Neutrophil (primary cell): ENCODE measurements around the gene NELFCD.
"Not testable (repeated sequence)": the region's sequence is repeated elsewhere in the genome, so short reads cannot be mapped to it uniquely, and the experiment has no call there.

Source experiments
- H3K27ac ChIP-seq: fragments of 200-600 bp; sonication (generic); 2 replicates; pipeline ENCODE4 v1.5.1; 2016; ENCODE audit warnings: mild to moderate bottlenecking, moderate library complexity
- H3K27me3 ChIP-seq: fragments of 200-600 bp; sonication (generic); 2 replicates; pipeline ENCODE4 v1.6.0; 2016; ENCODE audit warnings: mild to moderate bottlenecking
- H3K36me3 ChIP-seq: fragments of 200-600 bp; sonication (generic); 2 replicates; pipeline ENCODE4 v1.5.1; 2017
- H3K4me1 ChIP-seq, 2 experiments: fragments of 200-600 bp in 1 of 2; sonication (generic) in 1 of 2; 1 replicate in 1 of 2; 2 replicates in 1 of 2; pipeline versions ENCODE4 v1.5.1 to v1.6.1; 2013 to 2016; ENCODE audit warnings: low read depth in 1 of 2, low read length in 1 of 2, mild to moderate bottlenecking in 1 of 2, moderate library complexity in 1 of 2; ENCODE audit not compliant: control insufficient read depth in 1 of 2, insufficient read depth in 1 of 2
- H3K4me3 ChIP-seq, 2 experiments: fragments of 200-600 bp in 1 of 2; sonication (generic) in 1 of 2; 1 replicate in 1 of 2; 2 replicates in 1 of 2; pipeline ENCODE4 v1.5.1; 2013 to 2016; ENCODE audit warnings: low read depth in 1 of 2, low read length in 1 of 2, mild to moderate bottlenecking in 1 of 2, moderate library complexity in 1 of 2
- H3K9me3 ChIP-seq: fragments of 200-600 bp; sonication (generic); 2 replicates; pipeline ENCODE4 v1.5.1; 2016
- TF ChIP-seq, protein P1 (sequence below): fragments of 200-600 bp; sonication (generic); IDR thresholded peaks from 2 replicates; pipeline ENCODE4 v1.5.1; 2016; ENCODE audit warnings: antibody characterized with exemption

Gene NELFCD

DNA sequence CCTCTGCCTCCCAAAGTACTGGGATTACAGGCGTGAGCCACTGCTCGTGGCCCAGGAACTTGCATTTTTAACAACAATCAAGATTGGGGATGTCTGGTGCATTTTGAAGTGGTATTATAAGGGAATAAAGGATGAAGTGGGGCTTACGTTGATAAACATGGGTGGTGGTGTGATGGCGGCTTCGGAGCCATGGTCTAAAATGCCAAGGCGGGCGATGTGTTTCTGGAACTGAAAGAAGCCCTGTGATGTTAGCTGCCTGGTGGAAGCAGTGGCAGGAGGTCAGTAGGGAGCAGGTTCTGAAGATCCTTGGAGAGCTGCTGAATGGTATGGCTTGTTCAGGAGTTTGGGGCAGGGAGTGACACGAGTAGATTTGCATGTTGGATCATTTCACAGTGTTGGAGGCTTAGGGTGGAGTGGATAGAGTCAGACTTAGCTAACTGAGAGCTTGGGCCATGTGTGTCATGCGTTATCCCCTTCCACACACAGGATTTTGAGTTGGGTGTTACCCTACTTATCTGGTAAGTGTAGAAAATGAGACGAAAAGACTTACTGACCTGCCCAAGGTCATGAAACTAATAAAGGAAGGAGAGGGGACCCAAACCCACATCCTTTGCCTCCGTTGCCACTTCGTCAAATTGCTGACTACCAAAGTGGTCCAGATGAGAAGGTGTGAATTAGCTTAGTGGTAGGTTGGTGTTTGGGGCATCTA lies 1.5 kb downstream of the NELFCD start:
- H3K4me3 ChIP-seq, result no peak overlapping the region
- TF ChIP-seq, protein P1, sequence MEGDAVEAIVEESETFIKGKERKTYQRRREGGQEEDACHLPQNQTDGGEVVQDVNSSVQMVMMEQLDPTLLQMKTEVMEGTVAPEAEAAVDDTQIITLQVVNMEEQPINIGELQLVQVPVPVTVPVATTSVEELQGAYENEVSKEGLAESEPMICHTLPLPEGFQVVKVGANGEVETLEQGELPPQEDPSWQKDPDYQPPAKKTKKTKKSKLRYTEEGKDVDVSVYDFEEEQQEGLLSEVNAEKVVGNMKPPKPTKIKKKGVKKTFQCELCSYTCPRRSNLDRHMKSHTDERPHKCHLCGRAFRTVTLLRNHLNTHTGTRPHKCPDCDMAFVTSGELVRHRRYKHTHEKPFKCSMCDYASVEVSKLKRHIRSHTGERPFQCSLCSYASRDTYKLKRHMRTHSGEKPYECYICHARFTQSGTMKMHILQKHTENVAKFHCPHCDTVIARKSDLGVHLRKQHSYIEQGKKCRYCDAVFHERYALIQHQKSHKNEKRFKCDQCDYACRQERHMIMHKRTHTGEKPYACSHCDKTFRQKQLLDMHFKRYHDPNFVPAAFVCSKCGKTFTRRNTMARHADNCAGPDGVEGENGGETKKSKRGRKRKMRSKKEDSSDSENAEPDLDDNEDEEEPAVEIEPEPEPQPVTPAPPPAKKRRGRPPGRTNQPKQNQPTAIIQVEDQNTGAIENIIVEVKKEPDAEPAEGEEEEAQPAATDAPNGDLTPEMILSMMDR, result no peak
- H3K27ac ChIP-seq, result no peak overlapping the region

DNA sequence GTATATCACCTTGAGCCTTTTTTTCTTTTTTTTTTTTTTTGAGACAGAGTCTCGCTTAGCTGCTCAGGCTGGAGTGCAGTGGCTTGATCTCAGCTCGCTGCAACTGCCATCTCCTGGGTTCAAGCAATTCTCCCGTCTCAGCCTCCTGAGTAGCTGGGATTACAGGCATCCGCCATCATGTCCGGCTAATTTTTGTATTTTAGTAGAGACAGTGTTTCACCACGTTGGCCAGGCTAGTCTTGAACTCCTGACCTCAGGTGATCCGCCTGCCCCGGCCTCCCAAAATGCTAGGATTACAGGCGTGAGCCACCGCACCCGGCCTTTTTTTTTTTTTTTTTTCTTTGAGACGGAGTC lies 2.0 kb downstream of the NELFCD start:
- not testable (repeated sequence) for H3K27ac ChIP-seq, H3K4me3 ChIP-seq

More for the DNA sequence above, 1.5 kb downstream of the NELFCD start:
- Histone ChIP-seq H3K4me1 (peaks cover 10 to 13% of the 10 kb centered on the region in 2 experiments), H3K36me3 (peaks cover 22% of the 10 kb centered on the region), H3K27me3 (no peaks in the 10 kb centered on the region), H3K9me3 (no peaks in the 10 kb centered on the region)

DNA sequence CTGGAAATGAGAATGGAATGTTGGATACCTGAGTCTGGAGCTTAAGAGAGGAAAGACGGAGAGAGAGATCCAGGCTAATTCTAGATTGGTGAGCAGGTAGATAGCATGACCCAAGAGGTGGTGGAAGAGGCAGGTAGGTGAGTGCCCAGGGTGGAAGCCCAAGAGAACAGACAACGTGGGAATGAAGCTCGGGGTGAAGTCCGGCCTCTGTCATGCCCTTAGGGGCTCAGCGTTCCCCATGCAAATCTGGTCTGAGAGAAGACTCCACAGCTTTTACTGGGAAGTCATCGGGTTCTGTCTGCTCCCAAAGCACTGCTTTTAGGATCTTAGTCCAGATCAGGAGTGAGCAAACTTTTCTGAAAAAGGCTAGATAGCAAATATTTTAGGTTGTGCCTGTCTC lies 3.6 kb downstream of the NELFCD start:
- TF ChIP-seq, protein P1, result no peak
- H3K27me3 ChIP-seq, result no peaks in the 10 kb centered on the region
- peaks cover 43% of the 10 kb centered on the region for H3K36me3 ChIP-seq
- H3K9me3 ChIP-seq, result no peaks in the 10 kb centered on the region
- H3K4me3 ChIP-seq, result no peak overlapping the region
- H3K27ac ChIP-seq, result no peak overlapping the region
- H3K4me1 ChIP-seq, result peaks cover 10 to 13% of the 10 kb centered on the region in 2 experiments

More for the DNA sequence above, 2.0 kb downstream of the NELFCD start:
- H3K36me3 ChIP-seq, result peaks cover 27% of the 10 kb centered on the region
- not testable (repeated sequence) for H3K9me3 ChIP-seq, H3K27me3 ChIP-seq
- peaks cover 10 to 13% of the 10 kb centered on the region in 2 experiments for H3K4me1 ChIP-seq

DNA sequence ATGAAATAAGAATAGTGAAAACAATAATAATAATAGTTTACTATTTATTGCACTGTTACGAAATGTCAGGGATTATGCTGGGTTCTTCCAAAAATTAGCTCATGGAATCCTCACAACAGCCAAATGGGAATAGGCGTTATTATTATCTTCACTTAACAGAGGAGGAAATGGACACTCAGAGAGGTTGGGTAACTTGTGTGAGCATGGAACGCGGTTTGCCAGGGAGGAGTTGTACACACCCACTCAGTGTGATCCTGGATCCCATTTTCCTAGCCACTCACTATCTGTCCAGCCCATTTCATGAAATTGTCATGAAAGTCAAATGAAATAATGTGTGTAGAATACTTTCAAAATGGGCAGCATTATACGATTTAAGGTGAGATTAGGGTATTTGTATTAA lies 4.6 kb downstream of the NELFCD start:
- Histone ChIP-seq H3K27ac (no peak overlapping the region), H3K4me1 (peaks cover 6 to 10% of the 10 kb centered on the region in 2 experiments), H3K9me3 (no peaks in the 10 kb centered on the region), H3K36me3 (peaks cover 52% of the 10 kb centered on the region), H3K4me3 (no peak overlapping the region), H3K27me3 (no peaks in the 10 kb centered on the region)
- TF ChIP-seq, protein P1, result no peak

DNA sequence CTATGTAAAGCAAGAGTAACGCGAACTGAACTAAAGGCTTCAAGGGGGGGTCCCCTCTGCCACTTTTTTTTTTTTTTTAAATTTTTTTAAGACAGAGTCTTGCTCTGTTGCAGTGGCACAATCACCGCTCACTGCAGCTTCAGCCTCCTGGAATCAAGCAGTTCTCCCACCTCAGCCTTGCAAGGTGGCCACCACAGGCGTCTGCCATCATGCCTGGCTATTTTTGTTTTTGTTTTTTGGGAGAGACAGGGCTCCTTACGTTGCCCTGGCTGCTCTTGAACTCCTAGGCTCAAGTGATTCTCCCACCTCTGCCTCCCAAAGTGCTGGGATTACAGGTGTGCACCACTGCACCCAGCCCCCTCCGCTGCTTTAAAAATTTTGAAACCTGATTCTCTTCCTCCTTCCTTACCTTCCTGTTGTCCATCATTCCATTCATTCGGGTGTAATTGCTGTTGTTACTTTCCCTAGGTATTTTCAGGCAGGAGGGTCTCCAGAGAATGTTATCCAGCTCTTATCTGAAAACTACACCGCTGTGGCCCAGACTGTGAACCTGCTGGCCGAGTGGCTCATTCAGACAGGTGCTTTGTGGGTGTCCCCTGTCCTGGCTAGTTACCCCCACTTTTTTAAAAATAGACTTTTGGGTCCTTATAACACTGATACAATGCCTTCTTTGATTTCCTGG lies 5.4 kb downstream of the NELFCD start:
- H3K36me3 ChIP-seq, result peaks cover 59% of the 10 kb centered on the region
- H3K27me3 ChIP-seq, result no peaks in the 10 kb centered on the region
- H3K27ac ChIP-seq, result no peak overlapping the region
- H3K4me3 ChIP-seq, result no peak overlapping the region
- TF ChIP-seq, protein P1, result no peak
- peaks cover 4 to 8% of the 10 kb centered on the region in 2 experiments for H3K4me1 ChIP-seq
- H3K9me3 ChIP-seq, result no peaks in the 10 kb centered on the region

DNA sequence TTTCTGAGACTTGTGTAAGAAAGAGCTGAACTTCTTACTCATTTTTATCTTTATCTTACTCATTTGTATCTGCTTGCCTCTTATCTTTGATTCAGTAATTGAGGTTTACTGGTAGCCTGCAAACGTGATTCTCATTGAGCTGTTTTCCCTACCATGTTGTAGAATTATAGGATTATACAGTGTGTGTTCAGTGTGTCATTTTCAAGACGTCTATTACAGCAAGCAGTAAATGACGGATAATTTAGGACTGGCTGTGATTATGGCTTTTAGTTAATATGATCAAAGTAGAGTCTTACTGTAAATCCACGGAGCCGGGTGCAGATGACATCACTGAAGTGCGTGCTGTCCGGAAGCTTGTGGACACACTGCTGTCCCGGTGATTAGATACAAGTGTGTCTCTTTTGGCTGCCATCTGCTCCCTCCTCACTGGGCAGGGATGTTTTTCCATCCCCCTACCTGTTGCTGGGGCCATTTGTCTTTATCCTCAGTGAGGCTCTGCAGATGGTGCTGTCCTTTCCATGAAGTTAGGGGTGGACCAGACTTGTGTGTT lies 6.0 kb downstream of the NELFCD start:
- no peaks in the 10 kb centered on the region for H3K9me3 ChIP-seq
- H3K27ac ChIP-seq, result no peak overlapping the region
- H3K36me3 ChIP-seq, result peaks cover 65% of the 10 kb centered on the region
- TF ChIP-seq, protein P1, result no peak
- no peak overlapping the region for H3K4me3 ChIP-seq
- peaks cover 0 to 3% of the 10 kb centered on the region in 2 experiments for H3K4me1 ChIP-seq
- no peaks in the 10 kb centered on the region for H3K27me3 ChIP-seq
